Liver (tissue), 3 donors: ENCODE results near the gene CST9.

ENCODE experiments used
- FOXA1 ChIP-seq: IDR thresholded peaks from 2 replicates; pipeline ENCODE4 v1.6.1; 2016; ENCODE audit warnings: antibody characterized with exemption
- JUND ChIP-seq, 2 donors: IDR thresholded peaks; 2 replicates each; pipeline ENCODE4 v1.6.1; 2016; ENCODE audit warnings: antibody characterized with exemption in 2 of 2
- RAD21 ChIP-seq, 2 donors: IDR thresholded peaks; 2 replicates each; pipeline ENCODE4 v1.6.1; 2016; ENCODE audit warnings: antibody characterized with exemption in 2 of 2, mild to moderate bottlenecking in 2 of 2
- RXRA ChIP-seq, 2 donors: IDR thresholded peaks; 2 replicates each; pipeline ENCODE4 v1.6.1; 2017 to 2018; ENCODE audit warnings: antibody characterized with exemption in 2 of 2, mild to moderate bottlenecking in 1 of 2
- SP1 ChIP-seq: IDR thresholded peaks from 2 replicates; pipeline ENCODE4 v1.6.1; 2018; ENCODE audit warnings: antibody characterized with exemption, mild to moderate bottlenecking
- TAF1 ChIP-seq: conservative IDR thresholded peaks from 2 replicates; pipeline ENCODE4 v1.6.1; 2016; ENCODE audit warnings: antibody characterized with exemption, mild to moderate bottlenecking
- TF ChIP-seq, protein P1 (sequence below): fragments of 150-350 bp; IDR thresholded peaks from 2 replicates; pipeline ENCODE4 v1.5.1; 2017; ENCODE audit warnings: improper control_type of control experiment, low read depth, low read length; ENCODE audit not compliant: missing input control
- TF ChIP-seq, protein P2 (sequence below): IDR thresholded peaks from 2 replicates; pipeline ENCODE4 v1.6.1; 2016; ENCODE audit warnings: antibody characterized with exemption
- TF ChIP-seq, protein P3 (sequence below): IDR thresholded peaks from 2 replicates; pipeline ENCODE4 v1.6.1; 2016; ENCODE audit warnings: antibody characterized with exemption, mild to moderate bottlenecking
- donor health status: healthy.
- donor health status: healthy.

DNA sequence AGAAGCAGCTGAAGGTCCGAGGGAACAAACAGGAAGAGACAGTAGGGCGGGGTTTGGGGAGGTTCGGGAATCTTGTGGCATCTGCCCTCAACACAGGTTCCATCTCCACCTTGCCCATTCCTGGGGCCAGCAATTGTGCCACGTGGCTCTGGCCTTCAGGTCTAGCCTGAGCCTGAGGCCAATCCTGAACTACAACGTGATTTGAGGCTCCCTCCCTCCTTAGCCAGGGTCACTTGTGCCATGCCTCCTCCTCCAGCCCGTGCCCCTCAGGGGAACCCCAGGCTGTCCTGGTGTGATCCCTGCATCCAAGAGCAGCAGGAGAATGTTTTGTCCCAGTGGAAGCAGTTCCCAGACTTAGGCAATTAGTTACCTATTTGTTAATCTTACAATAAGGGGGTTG, 3.0 kb downstream of the CST9 start:
- TF ChIP-seq, protein P1, sequence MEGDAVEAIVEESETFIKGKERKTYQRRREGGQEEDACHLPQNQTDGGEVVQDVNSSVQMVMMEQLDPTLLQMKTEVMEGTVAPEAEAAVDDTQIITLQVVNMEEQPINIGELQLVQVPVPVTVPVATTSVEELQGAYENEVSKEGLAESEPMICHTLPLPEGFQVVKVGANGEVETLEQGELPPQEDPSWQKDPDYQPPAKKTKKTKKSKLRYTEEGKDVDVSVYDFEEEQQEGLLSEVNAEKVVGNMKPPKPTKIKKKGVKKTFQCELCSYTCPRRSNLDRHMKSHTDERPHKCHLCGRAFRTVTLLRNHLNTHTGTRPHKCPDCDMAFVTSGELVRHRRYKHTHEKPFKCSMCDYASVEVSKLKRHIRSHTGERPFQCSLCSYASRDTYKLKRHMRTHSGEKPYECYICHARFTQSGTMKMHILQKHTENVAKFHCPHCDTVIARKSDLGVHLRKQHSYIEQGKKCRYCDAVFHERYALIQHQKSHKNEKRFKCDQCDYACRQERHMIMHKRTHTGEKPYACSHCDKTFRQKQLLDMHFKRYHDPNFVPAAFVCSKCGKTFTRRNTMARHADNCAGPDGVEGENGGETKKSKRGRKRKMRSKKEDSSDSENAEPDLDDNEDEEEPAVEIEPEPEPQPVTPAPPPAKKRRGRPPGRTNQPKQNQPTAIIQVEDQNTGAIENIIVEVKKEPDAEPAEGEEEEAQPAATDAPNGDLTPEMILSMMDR: no peak
- TF ChIP-seq JUND (IDR thresholded peaks at IDR 0.05) (no peak), TAF1 (no peak), FOXA1 (no peak), SP1 (no peak), RAD21 (IDR thresholded peaks at IDR 0.05) (no peak), RXRA (IDR thresholded peaks at IDR 0.05) (no peak)
- TF ChIP-seq, protein P2, sequence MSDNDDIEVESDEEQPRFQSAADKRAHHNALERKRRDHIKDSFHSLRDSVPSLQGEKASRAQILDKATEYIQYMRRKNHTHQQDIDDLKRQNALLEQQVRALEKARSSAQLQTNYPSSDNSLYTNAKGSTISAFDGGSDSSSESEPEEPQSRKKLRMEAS: no peak
- TF ChIP-seq, protein P3, sequence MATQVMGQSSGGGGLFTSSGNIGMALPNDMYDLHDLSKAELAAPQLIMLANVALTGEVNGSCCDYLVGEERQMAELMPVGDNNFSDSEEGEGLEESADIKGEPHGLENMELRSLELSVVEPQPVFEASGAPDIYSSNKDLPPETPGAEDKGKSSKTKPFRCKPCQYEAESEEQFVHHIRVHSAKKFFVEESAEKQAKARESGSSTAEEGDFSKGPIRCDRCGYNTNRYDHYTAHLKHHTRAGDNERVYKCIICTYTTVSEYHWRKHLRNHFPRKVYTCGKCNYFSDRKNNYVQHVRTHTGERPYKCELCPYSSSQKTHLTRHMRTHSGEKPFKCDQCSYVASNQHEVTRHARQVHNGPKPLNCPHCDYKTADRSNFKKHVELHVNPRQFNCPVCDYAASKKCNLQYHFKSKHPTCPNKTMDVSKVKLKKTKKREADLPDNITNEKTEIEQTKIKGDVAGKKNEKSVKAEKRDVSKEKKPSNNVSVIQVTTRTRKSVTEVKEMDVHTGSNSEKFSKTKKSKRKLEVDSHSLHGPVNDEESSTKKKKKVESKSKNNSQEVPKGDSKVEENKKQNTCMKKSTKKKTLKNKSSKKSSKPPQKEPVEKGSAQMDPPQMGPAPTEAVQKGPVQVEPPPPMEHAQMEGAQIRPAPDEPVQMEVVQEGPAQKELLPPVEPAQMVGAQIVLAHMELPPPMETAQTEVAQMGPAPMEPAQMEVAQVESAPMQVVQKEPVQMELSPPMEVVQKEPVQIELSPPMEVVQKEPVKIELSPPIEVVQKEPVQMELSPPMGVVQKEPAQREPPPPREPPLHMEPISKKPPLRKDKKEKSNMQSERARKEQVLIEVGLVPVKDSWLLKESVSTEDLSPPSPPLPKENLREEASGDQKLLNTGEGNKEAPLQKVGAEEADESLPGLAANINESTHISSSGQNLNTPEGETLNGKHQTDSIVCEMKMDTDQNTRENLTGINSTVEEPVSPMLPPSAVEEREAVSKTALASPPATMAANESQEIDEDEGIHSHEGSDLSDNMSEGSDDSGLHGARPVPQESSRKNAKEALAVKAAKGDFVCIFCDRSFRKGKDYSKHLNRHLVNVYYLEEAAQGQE: no peak
